T-helper 1 cell (primary cell): ENCODE data around the gene IARS2.
"Not testable (repeated sequence)": the region's sequence is repeated elsewhere in the genome, so short reads cannot be mapped to it uniquely, and the experiment has no call there.

Source experiments
- DNase-seq, 5 donors: peaks; one replicate each; pipeline ENCODE4 v3.0.0-alpha.2; 2012 to 2020

IARS2 gene

DNA sequence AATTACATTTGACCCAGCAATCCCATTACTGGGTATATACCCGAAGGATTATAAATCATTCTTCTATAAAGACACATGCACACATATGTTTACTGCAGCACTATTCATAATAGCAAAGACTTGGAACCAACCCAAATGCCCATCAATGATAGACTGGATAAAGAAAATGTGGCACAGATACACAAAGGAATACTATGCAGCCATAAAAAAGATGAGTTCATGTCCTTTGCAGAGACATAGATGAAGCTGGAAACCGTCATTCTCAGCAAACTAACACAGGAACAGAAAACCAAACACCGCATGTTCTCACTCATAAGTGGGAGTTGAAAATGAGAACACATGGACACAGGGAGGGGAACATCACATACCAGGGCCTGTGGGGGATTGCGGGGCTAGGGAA, 76.0 kb downstream of the IARS2 start:
- not testable (repeated sequence) for DNase-seq

DNA sequence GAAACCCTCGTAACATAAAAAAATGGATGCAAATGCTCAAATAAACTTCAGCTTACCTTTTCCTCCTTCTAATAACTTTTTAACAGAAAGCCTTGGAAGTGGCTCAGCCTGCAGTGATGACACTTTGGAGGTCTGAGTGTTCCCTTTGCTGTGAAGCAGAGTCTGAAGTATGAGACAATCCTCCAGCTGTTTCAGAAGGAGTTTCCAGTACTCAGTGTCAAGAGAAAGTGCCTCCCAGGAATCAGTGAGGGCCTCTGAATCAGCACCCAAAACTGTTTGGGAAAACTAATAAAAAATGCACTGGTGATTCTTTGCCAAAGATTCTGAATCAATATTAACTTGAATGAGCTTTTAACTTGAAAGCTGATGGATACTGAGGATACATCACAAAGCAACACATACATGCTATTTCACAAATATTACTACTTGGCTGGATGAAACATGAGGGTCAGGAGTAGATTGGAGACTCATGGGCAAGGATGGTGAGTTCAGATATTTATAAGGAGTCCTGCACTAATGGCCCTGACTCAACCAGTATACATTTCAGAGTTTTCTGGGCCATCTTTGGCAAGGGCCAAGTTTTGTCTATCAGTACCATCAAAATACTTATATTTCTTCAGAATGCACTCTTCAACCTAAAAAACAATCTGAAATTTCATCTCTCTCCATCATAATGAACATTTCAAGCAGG, 77.0 kb downstream of the IARS2 start:
- no peak for DNase-seq

DNA sequence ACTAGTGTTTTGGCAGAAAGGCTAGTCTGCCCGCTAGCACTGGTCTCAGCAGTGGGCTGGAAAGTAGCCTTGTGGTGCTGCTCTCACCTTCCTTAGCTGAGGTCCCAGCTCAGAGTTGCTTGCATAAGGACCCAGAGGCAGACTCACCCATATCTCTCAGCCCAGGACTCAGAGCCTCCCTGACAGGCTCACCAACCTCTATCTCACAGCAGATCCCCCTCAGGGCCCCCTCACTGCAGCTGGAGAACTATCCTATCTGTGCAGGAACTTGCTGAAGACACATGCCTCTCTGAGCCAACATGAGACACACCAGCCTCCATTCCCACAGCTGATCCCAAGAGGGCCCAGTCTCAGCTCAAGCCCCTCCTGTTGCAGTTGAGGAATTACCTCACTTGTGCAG, 82.6 kb downstream of the IARS2 start:
- DNase-seq, result no peak

DNA sequence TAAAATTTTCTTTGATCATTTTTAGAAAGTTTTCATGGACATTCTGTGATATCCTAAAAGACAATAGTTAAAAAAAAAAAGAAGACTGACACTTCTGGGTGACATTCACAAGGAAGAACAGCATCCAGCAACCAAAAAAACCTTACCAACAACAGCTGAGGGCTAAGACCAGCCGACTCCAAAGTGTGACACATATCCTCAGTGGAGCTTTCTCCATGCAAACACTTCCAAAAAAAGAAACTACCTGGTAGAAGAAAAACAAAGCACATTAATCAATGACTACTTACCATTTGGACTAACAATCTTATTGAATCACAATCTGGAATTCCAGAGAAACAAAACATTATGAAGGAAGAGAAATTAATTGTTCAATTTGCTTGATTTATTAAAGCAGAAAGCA, 88.2 kb downstream of the IARS2 start:
- no peak for DNase-seq

DNA sequence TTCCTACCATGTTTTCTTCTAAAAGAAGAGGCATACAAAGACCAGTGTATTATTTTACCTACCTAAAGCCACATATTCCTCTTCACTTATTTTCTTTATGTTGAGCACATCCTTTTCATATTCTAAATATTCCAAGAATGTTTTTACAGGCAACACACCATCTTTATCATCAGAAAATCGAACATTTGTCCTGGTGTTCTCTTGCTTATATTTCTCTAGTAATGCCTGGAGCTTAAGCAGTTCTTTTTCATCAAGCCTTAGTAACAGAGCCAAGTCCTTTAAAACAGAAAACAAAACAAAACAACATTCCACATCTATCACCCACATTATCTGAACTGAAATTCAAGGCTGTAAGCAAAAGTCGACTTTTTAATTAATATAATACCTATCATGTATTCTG, 88.7 kb downstream of the IARS2 start:
- DNase-seq, result no peak

DNA sequence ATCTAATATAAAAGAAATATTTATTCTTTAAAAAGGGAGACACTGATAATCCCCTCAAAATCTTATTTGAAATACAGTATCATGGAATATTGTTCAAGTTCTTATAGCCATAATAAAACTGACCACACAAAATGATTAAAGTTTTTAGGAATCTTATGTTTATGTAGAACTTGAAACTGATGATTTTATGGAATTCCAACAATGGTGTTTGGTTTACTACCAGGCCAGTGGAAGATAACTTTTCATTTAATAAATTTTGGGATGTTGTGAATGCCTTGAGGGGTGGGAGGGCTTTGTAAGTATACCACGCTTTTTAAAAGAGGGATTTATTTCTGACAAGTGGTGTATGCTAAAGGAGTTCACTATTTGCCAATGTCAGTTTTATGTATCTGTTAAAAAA, 90.6 kb downstream of the IARS2 start:
- no peak for DNase-seq

DNA sequence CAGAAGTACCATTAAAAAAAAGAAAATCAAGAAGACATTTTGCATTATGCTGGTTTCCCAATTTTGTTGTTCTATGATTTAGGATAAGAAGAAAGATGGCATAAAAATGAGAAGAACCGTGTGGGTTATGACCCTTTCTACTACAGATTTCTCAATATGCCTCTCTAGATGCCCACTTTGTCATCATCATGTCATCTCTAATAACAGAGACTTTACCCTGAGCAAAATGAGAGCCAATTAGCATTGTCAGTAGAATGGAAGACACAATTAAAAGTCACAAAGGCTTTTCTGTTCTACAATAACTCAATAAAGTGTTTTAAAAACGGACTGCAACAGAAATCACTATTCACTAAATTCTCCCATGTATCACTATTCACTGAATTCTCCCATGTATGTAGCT, 92.8 kb downstream of the IARS2 start:
- no peak for DNase-seq

DNA sequence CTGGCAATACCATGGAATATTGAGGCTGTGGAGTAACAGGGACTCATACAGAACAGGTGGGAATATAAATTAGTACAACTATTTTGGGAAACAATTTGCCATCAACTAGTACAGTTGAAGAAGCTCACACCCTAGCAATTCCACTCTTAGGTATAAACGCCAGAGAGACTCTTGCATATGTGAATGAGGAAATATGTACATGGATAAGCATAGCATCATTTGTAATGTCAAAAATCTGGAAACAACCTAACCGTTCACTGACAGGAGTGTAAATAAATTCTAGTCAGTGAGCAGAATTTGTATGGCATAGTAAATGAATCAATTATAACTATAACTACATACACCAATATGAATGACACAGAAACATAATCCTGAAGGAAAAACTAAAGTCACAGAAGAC, 94.6 kb downstream of the IARS2 start:
- DNase-seq, result no peak

DNA sequence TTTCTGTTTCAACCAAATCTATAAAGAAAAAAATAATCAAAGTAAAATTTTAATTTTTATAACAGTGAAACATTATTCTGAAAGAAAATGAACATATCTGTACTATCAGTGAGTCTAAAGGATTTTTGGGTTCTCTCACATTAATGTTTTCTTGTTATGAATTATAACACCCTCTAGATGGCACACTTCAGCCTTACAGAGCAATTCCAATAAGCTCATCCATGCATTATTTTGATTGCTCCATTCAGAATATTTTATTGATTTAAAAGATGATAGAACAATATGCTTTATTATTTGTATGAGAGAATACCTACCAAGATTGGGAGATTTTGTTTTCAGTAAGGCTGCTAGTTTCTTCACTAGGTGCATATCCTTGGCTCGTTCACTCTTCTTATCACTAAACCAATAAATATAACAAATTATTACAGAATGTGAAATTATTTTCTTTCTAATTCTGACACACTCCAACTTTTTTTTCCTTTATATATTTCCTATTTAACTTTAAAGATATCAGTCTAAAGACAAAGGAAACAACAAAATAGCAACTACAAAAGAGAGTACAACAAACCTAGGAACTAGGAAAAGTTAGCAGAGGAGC, 95.9 kb downstream of the IARS2 start:
- peak in 1 of 5 donors; percentile 13 for DNase-seq

DNA sequence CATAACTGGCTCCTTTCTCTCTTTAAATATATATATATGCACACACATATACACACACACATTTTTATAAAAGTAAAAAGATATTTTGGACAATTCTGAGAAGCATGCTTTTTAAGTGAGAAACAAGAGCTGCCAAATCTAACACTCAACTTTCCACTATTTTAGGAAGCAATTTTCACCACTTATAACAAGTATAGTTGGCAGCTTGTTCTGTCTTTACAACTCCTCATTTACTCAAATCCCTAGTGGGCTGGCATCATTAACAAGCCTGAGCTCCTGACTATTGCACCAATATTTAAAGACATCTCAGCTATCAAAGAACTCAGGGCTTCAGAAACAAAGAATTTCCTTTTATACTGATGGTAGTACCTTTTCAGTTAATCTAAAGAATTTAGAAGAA, 101.8 kb downstream of the IARS2 start:
- no peak for DNase-seq
